ENCODE measurements around the gene RBM38. TPM values are rescaled to one million over a fixed set of nuclear protein-coding genes. Genes with fewer than 3 reads are reported as not detected.

The RBM38 gene
- total and polyA plus RNA-seq, 12 donors: 3.0 to 30.9 (median 14.1) TPM

GRCh38 chr20:57401565-57401918 is 10.3 kb downstream of the RBM38 start:
- H3K27ac ChIP-seq: no peak overlapping the region
- peaks cover 0 to 4% of the 10 kb centered on the region in 2 donors for H3K36me3 ChIP-seq (replicated peaks in 1 of 2)
- WGBS, 4 donors: 93 to 96% (median 96%) methylated on average over 7 of the region's 7 CpGs
- H3K9me3 ChIP-seq (replicated peaks in 1 of 3): no peaks in the 10 kb centered on the region
- no peaks in the 10 kb centered on the region for H3K27me3 ChIP-seq
- no peak for DNase-seq
- TF ChIP-seq POLR2A (IDR thresholded peaks at IDR 0.05) (no peak), CTCF (IDR thresholded peaks at IDR 0.05) (no peak)
- intact Hi-C loops (cut with DNase I): no loop called here
- no peak overlapping the region for H3K4me3 ChIP-seq
- H3K4me1 ChIP-seq (replicated peaks in 1 of 2): peaks cover under 1 to 31% of the 10 kb centered on the region in 2 donors

GRCh38 chr20:57402206-57403125 is 11.3 kb downstream of the RBM38 start:
- intact Hi-C loops (cut with DNase I): no loop called here
- peaks cover 0 to 22% of the 10 kb centered on the region in 2 donors for H3K4me1 ChIP-seq (replicated peaks in 1 of 2)
- no peaks in the 10 kb centered on the region for H3K27me3 ChIP-seq
- peaks cover 0 to 1% of the 10 kb centered on the region in 2 donors for H3K36me3 ChIP-seq (replicated peaks in 1 of 2)
- DNase-seq: no peak
- no peak overlapping the region for H3K27ac ChIP-seq
- TF ChIP-seq CTCF (IDR thresholded peaks at IDR 0.05) (no peak), POLR2A (IDR thresholded peaks at IDR 0.05) (no peak)
- no peak overlapping the region for H3K4me3 ChIP-seq
- no peaks in the 10 kb centered on the region for H3K9me3 ChIP-seq (replicated peaks in 1 of 3)
- 93 to 96% (median 93%) methylated on average over 20 to 32 of the region's 32 CpGs for WGBS, 4 donors

- TF ChIP-seq POLR2A (IDR thresholded peaks at IDR 0.05): no peak
- TF ChIP-seq CTCF (IDR thresholded peaks at IDR 0.05): no peak
- H3K36me3 ChIP-seq (replicated peaks in 1 of 2): peaks cover 0 to 7% of the 10 kb centered on the region in 2 donors
- 88 to 98% (median 95%) methylated on average over 5 to 10 of the region's 10 CpGs for WGBS, 4 donors
- intact Hi-C loops (cut with DNase I): no loop called here
- no peak overlapping the region for H3K27ac ChIP-seq
- H3K4me3 ChIP-seq: no peak overlapping the region
- H3K9me3 ChIP-seq (replicated peaks in 1 of 3): no peaks in the 10 kb centered on the region
- no peak for DNase-seq
- H3K4me1 ChIP-seq (replicated peaks in 1 of 2): peaks cover 0 to 21% of the 10 kb centered on the region in 2 donors
- no peaks in the 10 kb centered on the region for H3K27me3 ChIP-seq
Measured at GRCh38 chr20:57403216-57403615, 12.0 kb downstream of the RBM38 start.

GRCh38 chr20:57404006-57404405 is 12.8 kb downstream of the RBM38 start:
- no peak for DNase-seq
- Histone ChIP-seq H3K9me3 (replicated peaks in 1 of 3) (no peaks in the 10 kb centered on the region), H3K4me1 (replicated peaks in 1 of 2) (peaks cover 0 to 15% of the 10 kb centered on the region in 2 donors), H3K27ac (no peak overlapping the region), H3K27me3 (no peaks in the 10 kb centered on the region), H3K36me3 (replicated peaks in 1 of 2) (peaks cover 0 to 12% of the 10 kb centered on the region in 2 donors), H3K4me3 (no peak overlapping the region)
- no peak for TF ChIP-seq CTCF (IDR thresholded peaks at IDR 0.05)
- WGBS, 4 donors: 95 to 98% (median 97%) methylated on average over 4 to 11 of the region's 11 CpGs
- intact Hi-C loops (cut with DNase I): no loop called here

Measured in adrenal gland (tissue), 12 donors.